CD4-positive, CD25-positive, alpha-beta regulatory T cell (primary cell): ENCODE measurements around the gene MLLT3. TPM values are rescaled to one million over a fixed set of nuclear protein-coding genes. Genes with fewer than 3 reads are reported as not detected.

Source experiments
- ATAC-seq, 2 donors: fragments of 150-1000 bp; cut with Tn5 transposase; one replicate each; pipeline ENCODE4 v1.10.0; 2021; ENCODE audit warnings: low read depth in 2 of 2, moderate number of reproducible peaks in 2 of 2, moderate library complexity in 1 of 2
- DNase-seq, 3 donors: peaks; one replicate each; pipeline versions ENCODE4 v3.0.0 to v3.0.0-alpha.2; 2012 to 2022; ENCODE audit warnings: mixed read lengths in 1 of 3
- H3K27ac ChIP-seq: one replicate; pipeline ENCODE4 v1.7.0; 2013; ENCODE audit warnings: mild to moderate bottlenecking, low read length; ENCODE audit not compliant: insufficient read depth, poor library complexity, severe bottlenecking
- H3K27me3 ChIP-seq: one replicate; pipeline ENCODE4 v1.7.0; 2013; ENCODE audit warnings: low read length; ENCODE audit not compliant: control insufficient read depth, insufficient read depth
- H3K36me3 ChIP-seq: one replicate; pipeline ENCODE4 v1.7.0; 2013; ENCODE audit warnings: mild to moderate bottlenecking, low read length, moderate library complexity; ENCODE audit not compliant: control insufficient read depth, insufficient read depth
- H3K4me1 ChIP-seq: 2 replicates; pipeline ENCODE4 v1.7.0; 2013; ENCODE audit warnings: mild to moderate bottlenecking, low read length; ENCODE audit not compliant: insufficient read depth, control insufficient read depth, poor library complexity, severe bottlenecking
- H3K4me3 ChIP-seq: one replicate; pipeline ENCODE4 v1.7.0; 2013; ENCODE audit warnings: low read depth, mild to moderate bottlenecking, low read length, moderate library complexity
- H3K9me3 ChIP-seq, 2 experiments: 1 replicate in 1 of 2; 2 replicates in 1 of 2; pipeline ENCODE4 v1.7.0; 2013; ENCODE audit warnings: low read length in 2 of 2, mild to moderate bottlenecking in 1 of 2, moderate library complexity in 1 of 2; ENCODE audit not compliant: control insufficient read depth in 2 of 2
- H3K27ac Mint-ChIP-seq, 3 donors: one replicate each; pipeline ENCODE4 v1.8.0; 2020 to 2022; ENCODE audit warnings: mild to moderate bottlenecking in 3 of 3, mixed read lengths in 3 of 3, moderate library complexity in 2 of 3
- H3K27me3 Mint-ChIP-seq: one replicate; pipeline ENCODE4 v1.8.0; 2022; ENCODE audit warnings: mild to moderate bottlenecking, mixed read lengths
- H3K36me3 Mint-ChIP-seq: one replicate; pipeline ENCODE4 v1.8.0; 2020; ENCODE audit warnings: mixed read lengths
- H3K4me1 Mint-ChIP-seq, 4 donors: one replicate each; pipeline ENCODE4 v1.8.0; 2020 to 2022; ENCODE audit warnings: mixed read lengths in 4 of 4, mild to moderate bottlenecking in 1 of 4
- H3K4me3 Mint-ChIP-seq, 4 donors: one replicate each; pipeline ENCODE4 v1.8.0; 2020 to 2022; ENCODE audit warnings: mild to moderate bottlenecking in 4 of 4, mixed read lengths in 4 of 4, moderate library complexity in 3 of 4
- H3K9me3 Mint-ChIP-seq, 7 donors: one replicate each; pipeline ENCODE4 v1.8.0; 2020 to 2022; ENCODE audit warnings: mixed read lengths in 7 of 7, mild to moderate bottlenecking in 3 of 7, moderate library complexity in 2 of 7
- polyA plus RNA-seq, 4 donors: library from polyadenylated mRNA; unstranded; fragments of 300-500 nt; fragmentation: Illumina TruSeq; gene quantifications; one replicate each; pipeline ENCODE4 v1.2.3, GENCODE V29; 2021
- total RNA-seq: library from RNA; stranded (reverse); gene quantifications from one replicate; pipeline ENCODE4 v1.2.3, GENCODE V29; 2022

MLLT3 gene
- total and polyA plus RNA-seq, 5 donors from 2014 or later, result 37.6 to 63.2 (median 51.1) TPM

DNA sequence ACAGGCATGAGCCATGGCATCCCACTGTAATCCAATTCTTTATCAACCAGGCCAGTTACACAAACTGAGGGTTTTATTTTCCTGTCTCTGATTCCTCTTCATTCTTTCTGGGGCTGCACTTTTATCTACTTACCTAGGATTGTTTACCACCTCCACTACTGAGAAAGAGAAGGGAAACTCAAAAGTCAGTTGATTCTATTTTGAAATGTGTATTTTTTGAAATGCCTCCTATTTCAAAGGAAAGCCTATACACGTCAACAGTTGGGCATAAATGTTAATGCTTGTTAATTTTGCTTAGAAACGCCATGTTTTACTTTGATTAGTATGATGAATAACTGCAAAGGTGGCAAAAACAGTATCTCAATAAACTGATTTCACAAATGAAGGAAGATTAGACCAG lies 92.5 kb downstream of the MLLT3 start:
- H3K27ac ChIP-seq, result no peak overlapping the region
- Mint-ChIP-seq H3K9me3 (no peaks in the 10 kb centered on the region), H3K36me3 (peaks cover 3% of the 10 kb centered on the region), H3K4me1 (peaks cover 16 to 83% (median 53%) of the 10 kb centered on the region in 4 donors), H3K4me3 (peak overlapping the region in 2 of 4 donors; percentile 0 to 51), H3K27me3 (no peaks in the 10 kb centered on the region), H3K27ac (peak overlapping the region; percentile 67 to 92 (median 71))
- H3K4me3 ChIP-seq, result no peak overlapping the region
- no peaks in the 10 kb centered on the region for H3K9me3 ChIP-seq
- ATAC-seq (peak; percentile 28 to 60), DNase-seq (peak in 1 of 3 donors; percentile 85)
- no peaks in the 10 kb centered on the region for H3K36me3 ChIP-seq
- no peaks in the 10 kb centered on the region for H3K27me3 ChIP-seq
- peaks cover 30% of the 10 kb centered on the region for H3K4me1 ChIP-seq

DNA sequence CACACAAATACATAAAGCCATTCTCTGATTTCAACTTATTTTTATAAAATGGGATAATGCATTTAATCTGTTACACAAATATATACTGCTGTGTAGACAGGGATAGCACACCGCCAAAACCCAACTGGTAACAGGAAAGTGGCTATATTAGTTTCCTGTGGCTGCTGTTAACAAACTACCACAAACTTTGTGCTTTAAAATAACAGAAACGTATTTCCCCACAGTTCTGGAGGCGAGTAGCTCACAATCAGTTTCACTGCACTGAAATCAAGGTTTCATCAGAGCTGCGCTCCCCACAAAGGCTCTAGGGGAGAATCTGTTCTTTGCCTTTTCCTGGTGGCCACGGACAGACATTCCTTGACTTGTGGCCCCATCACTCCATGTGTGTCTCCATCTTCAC lies 94.0 kb downstream of the MLLT3 start:
- Histone ChIP-seq H3K36me3 (no peaks in the 10 kb centered on the region), H3K4me1 (peaks cover 43% of the 10 kb centered on the region)

DNA sequence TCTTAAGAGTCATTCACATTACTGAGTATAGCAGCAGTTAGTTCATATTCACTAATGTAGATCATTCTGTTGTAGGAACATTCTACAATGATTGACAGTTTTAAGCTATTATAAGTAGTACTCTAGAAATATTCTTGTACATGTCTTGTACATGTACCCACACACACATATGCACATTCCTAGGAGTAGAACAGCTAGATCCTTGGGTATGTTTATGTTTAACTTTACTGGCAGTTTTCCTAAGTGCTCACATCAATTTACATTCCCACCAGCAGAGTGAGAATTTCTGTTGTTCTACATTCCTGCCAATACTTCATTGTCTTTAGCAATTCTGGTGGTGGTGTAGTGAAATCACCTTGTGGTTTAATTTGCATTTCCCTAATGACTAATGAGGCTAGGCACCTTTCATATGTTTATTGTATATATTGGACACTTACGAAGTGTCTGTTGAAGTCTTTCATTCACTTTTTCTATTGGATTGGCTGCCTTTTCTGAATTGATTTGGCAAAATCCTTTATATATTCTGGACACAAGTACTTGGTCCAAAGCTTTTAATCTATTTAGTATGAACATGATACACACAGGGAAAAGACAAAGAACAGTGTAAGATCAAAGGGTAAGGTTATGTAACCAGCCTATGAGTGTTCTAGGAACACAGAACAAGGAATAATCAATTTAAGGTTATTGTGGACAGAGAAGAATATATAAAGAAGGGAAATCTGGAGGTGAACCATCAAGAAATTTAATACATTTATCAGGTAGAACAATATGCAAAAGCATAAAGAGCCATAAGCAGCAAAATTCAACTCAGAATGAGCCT lies 95.6 kb downstream of the MLLT3 start:
- H3K27me3 Mint-ChIP-seq, result no peaks in the 10 kb centered on the region
- H3K9me3 Mint-ChIP-seq, result peaks cover 0 to 2% (median 0%) of the 10 kb centered on the region in 7 donors
- no peaks in the 10 kb centered on the region for H3K36me3 Mint-ChIP-seq
- Histone ChIP-seq H3K4me3 (peak overlapping the region; percentile 27), H3K27ac (no peak overlapping the region), H3K27me3 (no peaks in the 10 kb centered on the region), H3K36me3 (no peaks in the 10 kb centered on the region), H3K9me3 (no peaks in the 10 kb centered on the region), H3K4me1 (peaks cover 43% of the 10 kb centered on the region)
- peak overlapping the region in 2 of 3 donors; percentile 1 to 82 for H3K27ac Mint-ChIP-seq
- peak; percentile 50 to 59 for ATAC-seq
- H3K4me3 Mint-ChIP-seq, result peak overlapping the region in 2 of 4 donors; percentile 13 to 28
- H3K4me1 Mint-ChIP-seq, result peaks cover 24 to 88% (median 60%) of the 10 kb centered on the region in 4 donors
- peak in 1 of 3 donors; percentile 54 for DNase-seq

More for the DNA sequence above, 94.0 kb downstream of the MLLT3 start:
- H3K36me3 Mint-ChIP-seq, result no peaks in the 10 kb centered on the region
- peaks cover 0 to 2% (median 0%) of the 10 kb centered on the region in 7 donors for H3K9me3 Mint-ChIP-seq
- Histone ChIP-seq H3K27ac (no peak overlapping the region), H3K4me3 (no peak overlapping the region), H3K9me3 (no peaks in the 10 kb centered on the region), H3K27me3 (no peaks in the 10 kb centered on the region)
- peak overlapping the region; percentile 11 to 71 (median 16) for H3K27ac Mint-ChIP-seq
- no peak for ATAC-seq
- H3K4me3 Mint-ChIP-seq, result peak overlapping the region in 1 of 4 donors; percentile 28
- peaks cover 21 to 87% (median 53%) of the 10 kb centered on the region in 4 donors for H3K4me1 Mint-ChIP-seq
- H3K27me3 Mint-ChIP-seq, result no peaks in the 10 kb centered on the region
- peak in 1 of 3 donors; percentile 62 for DNase-seq

DNA sequence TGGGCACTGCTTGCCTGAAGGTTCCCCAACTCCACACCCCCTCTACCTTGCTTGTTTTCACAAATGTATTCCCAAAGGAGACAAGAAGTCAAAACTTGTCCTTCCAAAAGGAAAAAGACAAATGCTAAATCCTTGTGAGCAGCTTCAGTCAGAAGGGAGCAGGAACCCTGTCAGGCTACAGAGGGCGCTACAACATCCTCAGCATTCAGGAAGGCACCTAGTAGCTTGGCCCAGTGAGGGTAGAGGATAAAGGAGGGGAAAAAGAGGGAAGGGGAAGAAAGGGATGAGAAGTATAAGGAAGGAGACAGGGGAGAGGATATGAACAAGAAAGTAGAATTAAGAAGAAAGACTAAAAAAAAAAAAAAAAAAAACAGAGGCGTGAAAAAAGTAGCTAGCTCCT lies 97.5 kb downstream of the MLLT3 start:
- peaks cover 43% of the 10 kb centered on the region for H3K4me1 ChIP-seq
- H3K27ac Mint-ChIP-seq, result peak overlapping the region in 1 of 3 donors; percentile 93
- DNase-seq (no peak), ATAC-seq (no peak)
- H3K9me3 ChIP-seq, result no peaks in the 10 kb centered on the region
- no peaks in the 10 kb centered on the region for H3K27me3 Mint-ChIP-seq
- H3K27me3 ChIP-seq, result no peaks in the 10 kb centered on the region
- peaks cover 0 to 2% (median 0%) of the 10 kb centered on the region in 7 donors for H3K9me3 Mint-ChIP-seq
- no peaks in the 10 kb centered on the region for H3K36me3 Mint-ChIP-seq
- peaks cover 24 to 88% (median 62%) of the 10 kb centered on the region in 4 donors for H3K4me1 Mint-ChIP-seq
- H3K36me3 ChIP-seq, result no peaks in the 10 kb centered on the region
- H3K27ac ChIP-seq, result no peak overlapping the region
- H3K4me3 Mint-ChIP-seq, result no peak overlapping the region
- no peak overlapping the region for H3K4me3 ChIP-seq

DNA sequence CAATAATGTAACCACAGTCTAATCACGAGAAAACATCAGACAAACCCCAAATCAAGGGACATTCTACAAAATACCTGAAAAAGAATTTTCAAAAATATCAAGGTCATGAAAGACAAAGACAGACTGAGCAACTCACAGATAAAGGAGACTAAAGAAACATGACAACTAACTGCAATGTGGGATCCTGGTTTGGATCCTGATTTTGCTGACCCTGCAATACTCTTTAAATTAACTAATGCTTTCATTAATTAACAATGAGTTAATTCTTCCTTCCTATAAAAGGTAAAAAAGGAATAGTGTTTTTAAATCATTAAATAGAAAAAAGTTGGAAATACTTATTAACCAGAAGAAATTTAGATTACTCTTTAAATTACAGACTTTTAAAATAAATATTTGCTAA lies 103.6 kb downstream of the MLLT3 start:
- H3K27ac ChIP-seq, result no peak overlapping the region
- no peaks in the 10 kb centered on the region for H3K27me3 ChIP-seq
- H3K9me3 ChIP-seq, result no peaks in the 10 kb centered on the region
- Mint-ChIP-seq H3K27me3 (no peaks in the 10 kb centered on the region), H3K4me1 (peaks cover 29 to 82% (median 60%) of the 10 kb centered on the region in 4 donors), H3K36me3 (peaks cover 6% of the 10 kb centered on the region), H3K9me3 (peaks cover 0 to under 1% (median 0%) of the 10 kb centered on the region in 7 donors), H3K4me3 (no peak overlapping the region), H3K27ac (no peak overlapping the region)
- DNase-seq, result no peak
- H3K36me3 ChIP-seq, result no peaks in the 10 kb centered on the region
- ATAC-seq, result no peak
- no peak overlapping the region for H3K4me3 ChIP-seq
- peaks cover 19% of the 10 kb centered on the region for H3K4me1 ChIP-seq

DNA sequence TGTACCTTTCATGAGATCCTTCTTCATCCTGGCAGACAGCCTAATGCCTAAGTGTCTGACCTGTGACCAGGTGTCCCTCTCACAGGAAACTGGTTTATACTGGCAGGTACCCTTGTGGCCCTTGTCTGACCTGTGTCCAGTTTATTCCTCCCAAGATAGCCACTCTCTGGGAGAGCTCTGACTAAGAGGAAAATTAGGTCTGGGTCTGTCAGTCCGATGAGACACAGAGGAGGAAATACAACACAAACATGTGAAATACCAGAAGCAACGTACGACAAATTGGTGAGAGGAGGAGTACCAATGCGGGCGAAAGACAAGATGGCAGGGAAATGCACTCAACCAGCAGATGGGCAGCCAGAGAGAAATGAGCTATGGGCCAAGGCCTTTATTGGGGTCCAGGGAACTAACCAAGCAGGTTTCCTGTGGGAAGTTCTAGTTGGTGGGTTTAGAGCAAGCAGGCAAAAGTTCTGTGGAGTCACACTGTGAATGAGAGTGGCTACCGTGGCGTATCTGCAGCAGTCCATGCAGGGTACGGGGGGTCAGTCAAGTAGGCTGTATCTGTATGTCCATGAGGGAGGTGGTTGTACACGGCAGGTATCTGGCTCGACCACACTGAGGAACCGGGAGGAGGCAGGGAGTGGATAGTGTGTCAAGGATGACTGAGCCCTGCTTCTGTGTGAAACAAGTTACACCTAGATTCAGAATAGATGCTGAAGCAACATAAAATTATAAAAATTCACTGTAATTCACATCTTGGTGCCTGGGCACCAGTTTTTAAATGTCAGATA lies 109.0 kb downstream of the MLLT3 start:
- peak overlapping the region in 2 of 4 donors; percentile 17 to 65 for H3K4me3 Mint-ChIP-seq
- ATAC-seq, result no peak

DNA sequence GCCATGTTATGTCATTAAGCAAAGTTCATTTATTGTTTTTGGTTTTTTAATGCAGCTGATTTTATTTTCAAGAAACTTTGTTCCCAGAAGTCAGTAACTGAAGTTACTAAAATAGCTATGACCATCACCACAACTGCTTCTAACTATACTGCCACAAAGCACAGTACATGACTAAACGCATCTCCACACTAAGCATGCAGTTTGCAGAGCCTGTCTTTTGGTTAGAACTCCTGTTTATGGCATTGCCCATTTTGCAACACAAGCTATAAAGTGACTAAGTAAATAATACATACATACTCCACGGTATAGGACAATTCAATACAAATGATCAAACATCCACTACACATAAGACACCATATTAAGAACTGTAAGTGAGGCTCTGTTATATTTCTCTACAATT lies 109.7 kb downstream of the MLLT3 start:
- no peaks in the 10 kb centered on the region for H3K27me3 Mint-ChIP-seq
- peak overlapping the region in 1 of 3 donors; percentile 39 for H3K27ac Mint-ChIP-seq
- DNase-seq (peak in 1 of 3 donors; percentile 76), ATAC-seq (peak; percentile 56 to 69)
- H3K4me3 Mint-ChIP-seq, result peak overlapping the region in 2 of 4 donors; percentile 17 to 65
- no peak overlapping the region for H3K4me3 ChIP-seq
- peaks cover 0 to 2% (median 0%) of the 10 kb centered on the region in 7 donors for H3K9me3 Mint-ChIP-seq
- no peak overlapping the region for H3K27ac ChIP-seq
- H3K4me1 ChIP-seq, result peaks cover 35% of the 10 kb centered on the region
- H3K4me1 Mint-ChIP-seq, result peaks cover 37 to 87% (median 71%) of the 10 kb centered on the region in 4 donors
- peaks cover 0 to 2% of the 10 kb centered on the region in 2 experiments for H3K9me3 ChIP-seq
- no peaks in the 10 kb centered on the region for H3K27me3 ChIP-seq
- H3K36me3 Mint-ChIP-seq, result peaks cover 18% of the 10 kb centered on the region
- no peaks in the 10 kb centered on the region for H3K36me3 ChIP-seq

More for the DNA sequence above, 109.0 kb downstream of the MLLT3 start:
- peaks cover 18% of the 10 kb centered on the region for H3K36me3 Mint-ChIP-seq
- Histone ChIP-seq H3K9me3 (peaks cover 0 to 2% of the 10 kb centered on the region in 2 experiments), H3K36me3 (no peaks in the 10 kb centered on the region), H3K4me3 (no peak overlapping the region), H3K27ac (no peak overlapping the region), H3K27me3 (no peaks in the 10 kb centered on the region), H3K4me1 (peaks cover 28% of the 10 kb centered on the region)
- H3K9me3 Mint-ChIP-seq, result peaks cover 0 to under 1% (median 0%) of the 10 kb centered on the region in 7 donors
- H3K4me1 Mint-ChIP-seq, result peaks cover 31 to 84% (median 69%) of the 10 kb centered on the region in 4 donors
- H3K27ac Mint-ChIP-seq, result peak overlapping the region; percentile 27 to 94 (median 77)
- no peak for DNase-seq
- no peaks in the 10 kb centered on the region for H3K27me3 Mint-ChIP-seq
